Activated naive CD4-positive, alpha-beta T cell treated with anti-CD3 and anti-CD28 coated beads, Interleukin-2, amount 50 U/mL, for 24 hours (primary cell): ENCODE results near the gene APOL1.
"Not testable (repeated sequence)": the region's sequence is repeated elsewhere in the genome, so short reads cannot be mapped to it uniquely, and the experiment has no call there.

Source experiments
- H3K27ac Mint-ChIP-seq: one replicate; pipeline ENCODE4 v1.8.0; 2021; ENCODE audit warnings: mild to moderate bottlenecking, mixed read lengths
- H3K27me3 Mint-ChIP-seq: one replicate; pipeline ENCODE4 v1.8.0; 2021; ENCODE audit warnings: mixed read lengths
- H3K36me3 Mint-ChIP-seq: one replicate; pipeline ENCODE4 v1.8.0; 2021; ENCODE audit warnings: mixed read lengths
- H3K4me1 Mint-ChIP-seq: one replicate; pipeline ENCODE4 v1.8.0; 2021; ENCODE audit warnings: mixed read lengths
- H3K4me3 Mint-ChIP-seq: one replicate; pipeline ENCODE4 v1.8.0; 2021; ENCODE audit warnings: mild to moderate bottlenecking, mixed read lengths
- H3K9me3 Mint-ChIP-seq: one replicate; pipeline ENCODE4 v1.8.0; 2021; ENCODE audit warnings: mixed read lengths

APOL1 gene

GRCh38 chr22:36288571-36289405 lies 35.9 kb downstream of the APOL1 start:
- peaks cover 32% of the 10 kb centered on the region for H3K36me3 Mint-ChIP-seq
- peaks cover 36% of the 10 kb centered on the region for H3K4me1 Mint-ChIP-seq
- H3K4me3 Mint-ChIP-seq = no peak overlapping the region

GRCh38 chr22:36289406-36289870 lies 36.5 kb downstream of the APOL1 start:
- Mint-ChIP-seq H3K27me3 (no peaks in the 10 kb centered on the region), H3K4me1 (peaks cover 36% of the 10 kb centered on the region), H3K36me3 (peaks cover 34% of the 10 kb centered on the region), H3K4me3 (peak overlapping the region; percentile 55), H3K27ac (peak overlapping the region; percentile 91), H3K9me3 (no peaks in the 10 kb centered on the region)

More at GRCh38 chr22:36288571-36289405, 35.9 kb downstream of the APOL1 start:
- Mint-ChIP-seq H3K27me3 (no peaks in the 10 kb centered on the region), H3K9me3 (no peaks in the 10 kb centered on the region), H3K27ac (peak overlapping the region; percentile 12)

GRCh38 chr22:36289948-36290371 lies 37.0 kb downstream of the APOL1 start:
- peak overlapping the region; percentile 91 for H3K27ac Mint-ChIP-seq
- peak overlapping the region; percentile 55 for H3K4me3 Mint-ChIP-seq
- H3K36me3 Mint-ChIP-seq = peaks cover 35% of the 10 kb centered on the region
- H3K9me3 Mint-ChIP-seq, H3K27me3 Mint-ChIP-seq: not testable (repeated sequence)
- H3K4me1 Mint-ChIP-seq = peaks cover 36% of the 10 kb centered on the region

- H3K27ac Mint-ChIP-seq, H3K27me3 Mint-ChIP-seq, H3K4me3 Mint-ChIP-seq, H3K9me3 Mint-ChIP-seq: not testable (repeated sequence)
- Mint-ChIP-seq H3K36me3 (peaks cover 37% of the 10 kb centered on the region), H3K4me1 (peaks cover 36% of the 10 kb centered on the region)
Observed at GRCh38 chr22:36290391-36291075, 37.6 kb downstream of the APOL1 start.

DNA sequence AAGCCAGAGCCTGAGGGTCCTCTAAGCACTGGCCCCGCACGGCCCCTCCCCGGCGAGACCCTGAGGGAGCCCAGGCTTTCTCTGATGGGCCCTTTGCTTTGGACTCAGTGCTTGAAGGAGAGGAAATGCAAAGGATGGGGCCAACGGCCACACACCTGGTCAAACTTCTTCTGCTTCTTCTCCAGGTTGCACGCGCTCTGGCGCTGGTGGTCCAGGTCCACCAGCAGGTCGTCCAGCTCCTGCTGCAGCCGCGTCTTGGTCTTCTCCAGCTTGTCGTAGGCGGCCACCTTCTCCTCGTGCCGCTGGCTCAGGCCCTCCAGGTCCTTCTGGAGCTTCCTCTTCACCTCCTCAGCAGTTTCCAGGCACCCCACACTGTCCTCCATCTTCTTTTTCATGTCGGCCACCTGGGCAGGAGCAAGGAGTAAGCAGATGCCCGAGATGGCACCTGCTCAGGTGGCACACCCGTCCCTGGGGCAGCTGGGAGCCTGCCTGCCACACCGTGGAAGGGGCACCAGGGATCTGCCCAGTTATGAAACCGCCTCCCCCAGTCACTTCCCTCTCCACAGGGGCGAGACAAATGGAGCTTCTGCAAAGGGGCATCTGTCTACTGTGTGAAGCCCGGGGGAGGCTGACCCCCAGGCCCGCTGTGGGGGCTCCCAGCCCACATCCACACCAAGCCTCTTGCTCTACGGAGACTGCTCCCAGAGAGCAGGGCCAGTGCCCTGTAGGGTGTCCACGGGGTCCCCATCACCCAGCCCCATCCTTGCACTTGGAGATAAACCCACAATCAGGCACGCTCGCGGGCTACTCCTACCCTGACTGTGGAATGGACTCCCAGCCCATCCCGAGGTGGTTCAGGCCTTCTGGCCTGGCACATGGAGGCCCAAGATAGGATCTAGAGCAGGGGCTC lies 39.2 kb downstream of the APOL1 start:
- Mint-ChIP-seq H3K27ac (peak overlapping the region; percentile 87), H3K4me3 (no peak overlapping the region), H3K36me3 (peaks cover 37% of the 10 kb centered on the region), H3K27me3 (no peaks in the 10 kb centered on the region), H3K9me3 (no peaks in the 10 kb centered on the region), H3K4me1 (peaks cover 31% of the 10 kb centered on the region)

GRCh38 chr22:36292823-36293530 lies 40.0 kb downstream of the APOL1 start:
- H3K9me3 Mint-ChIP-seq = no peaks in the 10 kb centered on the region
- H3K27ac Mint-ChIP-seq = no peak overlapping the region
- no peaks in the 10 kb centered on the region for H3K27me3 Mint-ChIP-seq
- H3K4me3 Mint-ChIP-seq = no peak overlapping the region
- peaks cover 41% of the 10 kb centered on the region for H3K36me3 Mint-ChIP-seq
- H3K4me1 Mint-ChIP-seq = peaks cover 29% of the 10 kb centered on the region

- H3K36me3 Mint-ChIP-seq = peaks cover 41% of the 10 kb centered on the region
- H3K27ac Mint-ChIP-seq = no peak overlapping the region
- H3K4me1 Mint-ChIP-seq = peaks cover 27% of the 10 kb centered on the region
- no peaks in the 10 kb centered on the region for H3K9me3 Mint-ChIP-seq
- H3K4me3 Mint-ChIP-seq = no peak overlapping the region
- no peaks in the 10 kb centered on the region for H3K27me3 Mint-ChIP-seq
Observed at GRCh38 chr22:36293606-36294292, 40.8 kb downstream of the APOL1 start.

- H3K4me3 Mint-ChIP-seq = no peak overlapping the region
- peaks cover 22% of the 10 kb centered on the region for H3K4me1 Mint-ChIP-seq
- H3K27me3 Mint-ChIP-seq = no peaks in the 10 kb centered on the region
- peak overlapping the region; percentile 59 for H3K27ac Mint-ChIP-seq
- no peaks in the 10 kb centered on the region for H3K9me3 Mint-ChIP-seq
- peaks cover 38% of the 10 kb centered on the region for H3K36me3 Mint-ChIP-seq
Observed at GRCh38 chr22:36294293-36294620, 41.3 kb downstream of the APOL1 start.

- H3K9me3 Mint-ChIP-seq = no peaks in the 10 kb centered on the region
- H3K27ac Mint-ChIP-seq = no peak overlapping the region
- H3K4me1 Mint-ChIP-seq = peaks cover 16% of the 10 kb centered on the region
- no peaks in the 10 kb centered on the region for H3K27me3 Mint-ChIP-seq
- no peak overlapping the region for H3K4me3 Mint-ChIP-seq
- peaks cover 35% of the 10 kb centered on the region for H3K36me3 Mint-ChIP-seq
Observed at GRCh38 chr22:36294801-36295200, 41.9 kb downstream of the APOL1 start.

DNA sequence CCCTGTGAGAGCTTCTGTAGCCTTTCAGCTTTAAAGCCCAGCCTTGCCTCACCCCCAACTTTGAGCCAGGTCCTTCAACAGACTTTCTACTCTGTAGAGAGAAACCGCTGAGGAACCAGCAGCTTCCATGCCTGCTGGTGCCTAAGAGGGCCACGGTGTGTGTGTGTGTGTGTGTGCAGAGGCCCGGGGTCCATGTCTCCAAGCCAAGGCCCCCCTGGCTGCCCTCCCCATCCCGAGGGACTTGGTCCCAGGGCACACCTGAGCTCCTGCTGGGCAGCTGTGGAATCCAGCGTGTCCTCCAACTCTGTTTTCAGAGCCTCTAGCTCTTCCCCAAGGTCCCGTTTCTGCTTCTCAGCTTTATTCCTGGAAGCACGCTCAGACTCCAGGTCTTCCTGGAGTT lies 42.3 kb downstream of the APOL1 start:
- peak overlapping the region; percentile 68 for H3K27ac Mint-ChIP-seq
- H3K36me3 Mint-ChIP-seq = peaks cover 32% of the 10 kb centered on the region
- H3K4me3 Mint-ChIP-seq = no peak overlapping the region
- peaks cover 13% of the 10 kb centered on the region for H3K4me1 Mint-ChIP-seq
- H3K27me3 Mint-ChIP-seq = no peaks in the 10 kb centered on the region
- H3K9me3 Mint-ChIP-seq = no peaks in the 10 kb centered on the region

GRCh38 chr22:36296690-36297089 lies 43.8 kb downstream of the APOL1 start:
- Mint-ChIP-seq H3K4me3 (no peak overlapping the region), H3K27ac (no peak overlapping the region), H3K9me3 (no peaks in the 10 kb centered on the region), H3K36me3 (peaks cover 33% of the 10 kb centered on the region), H3K4me1 (peaks cover 18% of the 10 kb centered on the region), H3K27me3 (no peaks in the 10 kb centered on the region)

- H3K27me3 Mint-ChIP-seq = no peaks in the 10 kb centered on the region
- H3K4me1 Mint-ChIP-seq = peaks cover 14% of the 10 kb centered on the region
- peak overlapping the region; percentile 68 for H3K27ac Mint-ChIP-seq
- H3K4me3 Mint-ChIP-seq = no peak overlapping the region
- H3K9me3 Mint-ChIP-seq = no peaks in the 10 kb centered on the region
- peaks cover 26% of the 10 kb centered on the region for H3K36me3 Mint-ChIP-seq
Observed at GRCh38 chr22:36297568-36297967, 44.6 kb downstream of the APOL1 start.

DNA sequence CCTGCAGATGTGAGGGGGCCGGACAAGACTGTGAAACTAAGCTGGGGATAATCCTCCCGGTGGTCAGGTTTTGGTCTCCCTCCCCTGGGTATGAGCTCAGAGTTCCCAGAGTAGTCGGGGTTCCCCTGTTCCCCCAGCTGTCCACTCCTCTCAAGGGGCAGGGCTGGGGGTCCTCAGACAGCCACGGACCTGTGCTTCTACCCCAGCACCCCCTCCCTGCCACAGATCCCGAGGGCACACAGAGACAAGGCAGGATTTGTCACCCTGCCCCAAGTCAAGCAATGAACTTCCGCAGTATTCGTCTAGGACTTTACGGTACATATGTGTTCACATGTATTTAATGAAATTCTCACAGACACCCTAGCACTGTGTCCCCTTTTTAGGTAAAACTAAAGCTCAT lies 45.2 kb downstream of the APOL1 start:
- no peaks in the 10 kb centered on the region for H3K27me3 Mint-ChIP-seq
- H3K4me1 Mint-ChIP-seq = peaks cover 9% of the 10 kb centered on the region
- peak overlapping the region; percentile 68 for H3K27ac Mint-ChIP-seq
- no peaks in the 10 kb centered on the region for H3K9me3 Mint-ChIP-seq
- peaks cover 22% of the 10 kb centered on the region for H3K36me3 Mint-ChIP-seq
- H3K4me3 Mint-ChIP-seq = no peak overlapping the region

GRCh38 chr22:36298601-36299000 lies 45.7 kb downstream of the APOL1 start:
- Mint-ChIP-seq H3K27me3 (no peaks in the 10 kb centered on the region), H3K4me1 (peaks cover 9% of the 10 kb centered on the region), H3K9me3 (no peaks in the 10 kb centered on the region), H3K36me3 (peaks cover 22% of the 10 kb centered on the region), H3K27ac (no peak overlapping the region), H3K4me3 (no peak overlapping the region)
